ENCODE data around the gene FBLN1. TPM values are rescaled to one million over a fixed set of nuclear protein-coding genes. Genes with fewer than 3 reads are reported as not detected.

FBLN1 gene
- total and polyA plus RNA-seq, 9 of the 15 experiments (the other 6 are each of a cell fraction or from before 2014, with no cell fraction given) = 0.66 TPM; not detected in 8

- Histone ChIP-seq H4K20me1 (replicated peaks; ENCODE audit: control insufficient read depth, insufficient read depth, low read length) (no peaks in the 10 kb centered on the region), H3K27me3 (ENCODE audit: control insufficient read depth in 2 of 2, insufficient read depth in 2 of 2, low read length in 2 of 2) (no peaks in the 10 kb centered on the region; a peak in 2 of 5 replicates), H3K36me3 (ENCODE audit: control insufficient read depth, insufficient read depth, low read length) (no peaks in the 10 kb centered on the region), H3K9ac (ENCODE audit: insufficient read depth in 1 of 2, low read depth in 2 of 2, low read length in 2 of 2) (no peak overlapping the region), H3K27ac (ENCODE audit: extremely low read depth, low read depth, low read length) (no peak overlapping the region), H3K79me2 (ENCODE audit: control insufficient read depth, insufficient read depth, low read length) (no peaks in the 10 kb centered on the region), H3K4me2 (ENCODE audit: insufficient read depth, low read length) (no peak overlapping the region), H3K9me3 (replicated peaks; ENCODE audit: control insufficient read depth, insufficient read depth, low read depth, low read length) (no peaks in the 10 kb centered on the region), H3K4me1 (replicated peaks in 1 of 2; ENCODE audit: control insufficient read depth in 2 of 2, insufficient read depth in 2 of 2, low read length in 2 of 2) (no peaks in the 10 kb centered on the region), H2AFZ (ENCODE audit: low read depth, low read length) (no peak overlapping the region), H3K9me1 (ENCODE audit: control insufficient read depth, insufficient read depth, low read length) (no peaks in the 10 kb centered on the region), H3K4me3 (no peak overlapping the region)
- ChIA-PET POLR2A (interaction anchor here (1.0 kb wide), 1 partner anchor 24 kb away, joined by 3 read pairs; no protein-coding TSS in a partner anchor), CTCF (ENCODE audit: low intra/inter-chr PET ratio) (no interaction called here)
- 3% methylated on average over 8 of the region's 8 CpGs for WGBS (ENCODE audit: insufficient coverage, low coverage, missing lambda C conversion rate)
- TF ChIP-seq NUFIP1 (IDR thresholded peaks at IDR 0.05; ENCODE audit: partially characterized antibody) (no peak), ZKSCAN8 (CRISPR knock-in tag; IDR thresholded peaks at IDR 0.05) (no peak), ZNF174 (CRISPR knock-in tag; IDR thresholded peaks at IDR 0.05) (no peak), SLC30A9 (CRISPR knock-in tag; IDR thresholded peaks at IDR 0.05) (no peak), ILK (tag; IDR thresholded peaks at IDR 0.05; ENCODE audit: borderline replicate concordance, low read depth) (no peak)
- TF ChIP-seq, protein P1, sequence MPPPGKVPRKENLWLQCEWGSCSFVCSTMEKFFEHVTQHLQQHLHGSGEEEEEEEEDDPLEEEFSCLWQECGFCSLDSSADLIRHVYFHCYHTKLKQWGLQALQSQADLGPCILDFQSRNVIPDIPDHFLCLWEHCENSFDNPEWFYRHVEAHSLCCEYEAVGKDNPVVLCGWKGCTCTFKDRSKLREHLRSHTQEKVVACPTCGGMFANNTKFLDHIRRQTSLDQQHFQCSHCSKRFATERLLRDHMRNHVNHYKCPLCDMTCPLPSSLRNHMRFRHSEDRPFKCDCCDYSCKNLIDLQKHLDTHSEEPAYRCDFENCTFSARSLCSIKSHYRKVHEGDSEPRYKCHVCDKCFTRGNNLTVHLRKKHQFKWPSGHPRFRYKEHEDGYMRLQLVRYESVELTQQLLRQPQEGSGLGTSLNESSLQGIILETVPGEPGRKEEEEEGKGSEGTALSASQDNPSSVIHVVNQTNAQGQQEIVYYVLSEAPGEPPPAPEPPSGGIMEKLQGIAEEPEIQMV (tag; conservative IDR thresholded peaks at IDR 0.05; ENCODE audit: low read depth) = no peak
- TF ChIP-seq, protein P2, sequence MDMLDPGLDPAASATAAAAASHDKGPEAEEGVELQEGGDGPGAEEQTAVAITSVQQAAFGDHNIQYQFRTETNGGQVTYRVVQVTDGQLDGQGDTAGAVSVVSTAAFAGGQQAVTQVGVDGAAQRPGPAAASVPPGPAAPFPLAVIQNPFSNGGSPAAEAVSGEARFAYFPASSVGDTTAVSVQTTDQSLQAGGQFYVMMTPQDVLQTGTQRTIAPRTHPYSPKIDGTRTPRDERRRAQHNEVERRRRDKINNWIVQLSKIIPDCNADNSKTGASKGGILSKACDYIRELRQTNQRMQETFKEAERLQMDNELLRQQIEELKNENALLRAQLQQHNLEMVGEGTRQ (CRISPR knock-in tag; IDR thresholded peaks at IDR 0.05) = no peak
- TF ChIP-seq, protein P3, sequence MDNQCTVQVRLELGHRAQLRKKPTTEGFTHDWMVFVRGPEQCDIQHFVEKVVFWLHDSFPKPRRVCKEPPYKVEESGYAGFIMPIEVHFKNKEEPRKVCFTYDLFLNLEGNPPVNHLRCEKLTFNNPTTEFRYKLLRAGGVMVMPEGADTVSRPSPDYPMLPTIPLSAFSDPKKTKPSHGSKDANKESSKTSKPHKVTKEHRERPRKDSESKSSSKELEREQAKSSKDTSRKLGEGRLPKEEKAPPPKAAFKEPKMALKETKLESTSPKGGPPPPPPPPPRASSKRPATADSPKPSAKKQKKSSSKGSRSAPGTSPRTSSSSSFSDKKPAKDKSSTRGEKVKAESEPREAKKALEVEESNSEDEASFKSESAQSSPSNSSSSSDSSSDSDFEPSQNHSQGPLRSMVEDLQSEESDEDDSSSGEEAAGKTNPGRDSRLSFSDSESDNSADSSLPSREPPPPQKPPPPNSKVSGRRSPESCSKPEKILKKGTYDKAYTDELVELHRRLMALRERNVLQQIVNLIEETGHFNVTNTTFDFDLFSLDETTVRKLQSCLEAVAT (IDR thresholded peaks at IDR 0.05) = no peak
- intact Hi-C loops (cut with micrococcal nuclease) = no loop called here
- no TSS peak for BruUV-seq (replicated peaks)
- in situ Hi-C loops (cut with MboI) = no loop called here
- DNase-seq (ENCODE audit: extremely low read depth in 1 of 4, low spot score in 3 of 4) (no peak), FAIRE-seq (no peak), ATAC-seq (no peak)
Measured at GRCh38 chr22:45469281-45470073, 33.2 kb upstream of the FBLN1 start.

Data from K562 (cell line).